HL-60/S4 (cell line): Measurements from ENCODE around the gene SLC44A1.

Experiments used
- in situ Hi-C: fragments of 300-500 bp; cut with MboI; formaldehyde crosslinking; loops from 2 replicates; pipeline ENCODE4 v1.14.3; 2022; ENCODE audit warnings: low sequenced_read_pairs

The SLC44A1 gene

DNA sequence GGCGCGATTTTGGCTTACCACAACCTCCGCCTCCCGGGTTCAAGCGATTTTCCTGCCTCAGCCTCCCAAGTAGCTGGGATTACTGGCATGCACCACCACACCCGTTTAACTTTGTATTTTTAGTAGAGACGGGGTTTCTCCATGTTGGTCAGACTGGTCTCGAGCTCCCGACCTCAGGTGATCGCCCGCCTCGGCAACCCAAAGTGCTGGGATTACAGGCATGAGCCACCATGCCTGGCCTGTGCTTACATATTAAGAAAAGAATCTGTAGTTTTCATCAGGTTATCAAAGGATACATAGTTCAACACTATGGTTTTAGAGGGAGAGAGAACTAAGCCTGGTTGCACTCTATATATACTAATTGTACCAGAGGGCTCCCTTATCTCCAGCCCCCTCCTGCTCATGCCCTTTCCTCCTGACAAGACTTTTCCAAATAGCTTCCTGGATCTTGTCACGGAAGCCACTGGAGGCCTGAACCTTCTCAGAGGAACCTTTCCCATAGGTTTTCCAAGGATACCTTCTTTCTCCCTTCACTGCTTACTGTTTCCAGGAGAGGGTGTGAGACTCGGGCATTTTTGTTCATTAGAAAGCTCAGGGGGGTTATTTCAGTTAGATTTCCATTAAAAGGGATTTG lies 53.1 kb downstream of the SLC44A1 start:
- in situ Hi-C loops: no loop called here

DNA sequence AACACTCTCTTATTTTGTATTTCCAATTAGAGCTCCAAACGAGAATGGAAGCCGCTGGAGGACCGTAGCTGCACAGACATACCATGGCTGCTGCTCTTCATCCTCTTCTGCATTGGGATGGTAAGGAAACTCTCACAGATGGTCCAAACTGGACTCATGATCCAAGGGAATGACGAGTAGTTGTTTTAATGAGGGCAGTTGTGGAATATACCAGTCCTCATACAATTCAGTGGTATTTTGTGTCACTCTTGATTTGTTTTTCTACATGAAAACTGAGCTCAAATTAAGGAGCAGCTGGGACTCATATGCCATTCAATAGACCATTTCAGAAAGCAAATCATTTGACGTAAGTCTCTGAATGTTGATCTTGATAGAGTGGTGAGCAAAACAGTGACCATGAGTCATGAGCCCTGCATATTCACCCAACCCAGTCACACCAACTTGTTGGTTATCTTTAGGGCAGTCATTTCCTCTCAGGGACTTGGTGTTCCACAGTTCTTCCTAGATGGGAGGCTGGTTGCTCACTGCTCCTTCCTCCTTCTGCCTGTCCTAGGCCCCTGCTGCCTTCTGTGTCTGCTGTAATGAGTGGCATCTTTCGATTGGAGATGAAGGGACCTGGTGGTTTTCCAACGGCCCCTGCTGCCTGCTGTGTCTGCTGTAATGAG lies 54.9 kb downstream of the SLC44A1 start:
- in situ Hi-C loops: no loop called here

DNA sequence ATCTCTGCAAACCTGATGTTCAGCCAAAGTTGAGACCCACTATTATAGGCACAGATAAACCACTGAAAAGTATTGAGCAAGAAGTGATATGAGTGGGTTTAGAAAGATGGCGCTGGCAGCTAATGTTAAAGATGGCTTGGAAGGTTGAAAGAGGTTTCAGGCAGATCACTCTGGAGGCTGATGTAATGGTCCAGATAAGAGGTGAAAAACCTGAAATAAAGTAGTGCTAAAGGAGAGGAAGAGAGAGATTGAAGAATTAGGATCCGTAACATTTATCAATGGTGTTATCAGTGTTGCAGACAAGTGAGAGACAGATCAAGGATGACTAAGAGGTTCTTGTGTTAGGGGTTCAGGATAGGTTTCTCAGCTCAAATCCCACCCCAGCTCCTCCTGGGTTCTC lies 58.3 kb downstream of the SLC44A1 start:
- in situ Hi-C loops: no loop called here

DNA sequence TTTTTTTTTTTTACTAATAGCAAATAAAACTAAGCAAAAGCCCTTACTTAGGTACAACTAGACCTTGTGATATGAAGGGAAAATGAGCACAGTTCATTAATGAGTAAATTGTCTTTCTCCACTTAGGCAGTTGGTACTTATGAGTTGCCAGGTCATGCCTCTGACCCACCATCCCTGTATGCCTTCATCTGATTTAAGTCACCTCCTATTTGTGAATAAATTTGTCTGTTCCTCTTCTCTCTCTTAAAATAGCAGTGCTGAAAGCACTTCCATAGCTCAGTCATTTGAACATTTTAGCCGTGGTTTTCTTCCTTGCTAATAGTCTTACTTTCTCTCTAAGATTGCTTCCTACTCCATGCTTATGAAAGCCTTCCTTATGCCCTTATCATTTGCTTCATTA lies 61.4 kb downstream of the SLC44A1 start:
- in situ Hi-C loops: no loop called here

DNA sequence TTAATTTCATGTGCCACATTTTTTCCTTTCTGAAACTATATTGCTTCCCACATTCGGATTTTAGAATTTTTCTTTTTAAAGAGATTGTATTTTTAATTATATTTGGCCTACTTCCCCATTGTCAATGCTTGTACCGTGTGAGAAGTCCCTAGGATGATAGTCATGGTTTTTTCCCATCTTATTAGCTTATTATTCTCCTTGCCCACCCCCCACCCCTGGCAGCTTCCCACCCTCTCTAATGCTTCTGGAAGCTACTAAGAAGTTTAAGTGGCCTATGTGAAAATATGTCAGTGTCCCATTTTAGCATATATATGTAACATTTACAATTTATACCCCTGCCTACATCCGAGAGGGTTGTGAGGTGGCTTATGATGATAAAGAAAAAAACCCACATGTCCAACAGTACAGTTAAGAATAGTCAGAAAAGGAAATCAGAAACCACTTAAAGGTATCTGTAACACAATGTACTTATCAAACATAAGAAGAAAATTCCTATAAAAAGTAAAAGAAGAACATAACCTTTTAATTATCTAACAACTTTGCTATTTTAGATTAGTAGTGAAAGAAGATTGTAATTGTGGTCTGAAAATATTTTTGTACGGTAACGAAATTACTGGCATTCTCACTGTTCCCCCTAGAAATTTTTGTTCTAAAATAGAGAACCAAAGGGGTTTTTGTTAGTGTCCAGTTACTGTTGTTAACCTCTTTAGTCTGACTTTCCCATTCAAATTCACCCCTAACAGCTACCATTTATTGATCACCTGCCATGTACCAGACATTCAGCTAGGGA lies 62.1 kb downstream of the SLC44A1 start:
- in situ Hi-C loops: no loop called here

DNA sequence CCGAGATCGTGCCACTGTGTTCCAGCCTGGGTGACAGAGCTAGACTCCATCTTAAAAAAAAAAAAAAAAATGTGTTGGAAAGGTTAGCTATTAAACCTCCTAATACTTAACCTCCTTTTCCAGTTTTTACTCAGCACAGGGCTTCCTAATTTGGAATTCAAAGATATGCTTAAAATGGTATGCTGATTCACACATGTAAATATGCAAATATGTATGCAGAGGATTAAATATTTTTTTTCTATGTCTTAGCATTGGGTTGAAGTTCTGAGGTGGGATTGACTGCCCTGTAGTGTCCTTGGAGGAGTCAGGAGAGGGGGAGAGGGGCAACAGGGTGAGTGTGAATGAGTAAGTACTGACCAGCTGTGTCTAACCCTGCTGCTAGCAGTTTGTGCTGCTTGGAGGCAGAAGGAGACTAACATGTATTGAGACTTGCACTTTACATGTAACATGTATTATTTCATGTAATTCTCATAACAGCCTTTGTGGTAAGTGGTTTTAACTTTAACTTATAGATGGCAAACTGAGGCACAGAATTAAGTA lies 63.2 kb downstream of the SLC44A1 start:
- in situ Hi-C loops: no loop called here

DNA sequence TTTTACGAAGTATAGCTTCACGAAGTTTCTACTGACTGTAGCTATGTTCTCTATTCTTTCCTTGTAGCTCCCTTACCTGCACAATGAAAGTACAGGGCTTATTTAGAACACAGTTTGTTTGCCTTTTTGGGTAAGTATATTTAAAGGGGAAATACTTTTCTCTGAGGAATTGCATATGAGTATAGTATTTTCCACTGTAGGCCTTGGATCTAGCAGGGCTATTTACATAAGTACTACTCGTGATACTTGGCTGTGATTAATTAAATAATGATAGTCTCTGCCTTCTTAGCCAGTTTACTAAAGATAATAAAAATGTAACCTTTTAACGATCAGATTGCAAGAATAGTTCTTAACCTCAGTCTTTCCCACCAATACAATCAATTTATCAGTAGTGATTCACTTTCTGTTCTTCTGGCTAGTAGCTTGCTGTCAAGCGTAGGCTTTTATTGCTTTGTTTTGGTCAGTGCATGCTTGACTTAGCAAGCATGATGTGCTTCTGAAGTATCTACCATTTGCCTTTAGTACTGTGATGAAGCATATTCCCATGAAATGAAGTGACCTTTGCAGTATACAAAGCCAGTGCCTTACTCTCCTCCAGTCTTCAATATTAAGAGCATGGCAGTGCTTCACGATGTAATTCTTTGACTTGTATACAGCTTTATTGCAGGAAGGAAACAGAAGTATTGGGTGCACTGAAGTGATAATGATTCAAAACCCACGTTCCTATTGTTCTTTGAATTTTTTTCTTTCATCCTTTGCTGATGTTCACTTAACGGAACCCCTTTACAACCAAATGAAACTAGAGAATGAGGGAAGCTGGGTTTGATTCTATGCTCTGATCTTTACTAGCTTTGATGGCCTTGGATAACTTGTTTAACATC lies 64.2 kb downstream of the SLC44A1 start:
- in situ Hi-C loops: no loop called here

DNA sequence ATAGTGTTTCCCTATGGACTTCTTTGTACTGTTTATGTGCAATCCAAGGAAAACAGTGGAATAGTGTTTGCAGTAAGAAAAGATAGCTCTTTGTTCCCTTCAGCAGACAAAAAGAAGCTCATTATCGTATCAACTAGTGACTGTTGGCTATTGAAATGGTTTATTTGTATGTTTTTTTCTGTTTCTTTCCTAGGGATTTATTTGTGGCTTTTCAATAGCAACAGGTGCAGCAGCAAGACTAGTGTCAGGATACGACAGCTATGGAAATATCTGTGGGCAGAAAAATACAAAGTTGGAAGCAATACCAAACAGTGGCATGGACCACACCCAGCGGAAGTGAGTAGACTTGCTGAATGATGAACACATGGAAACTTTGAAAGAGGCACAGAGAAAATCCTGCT lies 65.1 kb downstream of the SLC44A1 start:
- in situ Hi-C loops: no loop called here

DNA sequence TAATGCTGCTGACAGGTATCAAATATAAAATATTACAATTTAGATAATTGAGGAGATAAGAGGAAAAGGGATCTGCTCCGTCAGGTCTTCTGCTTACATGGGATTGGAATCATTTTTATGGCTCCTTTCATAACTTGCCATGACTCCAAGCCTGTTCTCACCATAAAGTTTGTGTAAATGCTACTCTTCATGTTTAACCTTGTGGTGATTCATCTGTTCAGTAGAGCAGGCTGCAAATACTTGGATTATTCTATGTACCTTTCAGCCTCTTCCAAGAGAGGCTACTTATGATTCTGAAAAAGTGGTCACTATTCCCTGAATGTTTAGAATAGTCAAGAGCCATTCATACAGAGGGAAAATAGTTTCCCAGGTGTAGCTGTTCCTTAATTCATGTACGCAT lies 66.9 kb downstream of the SLC44A1 start:
- in situ Hi-C loops: no loop called here

DNA sequence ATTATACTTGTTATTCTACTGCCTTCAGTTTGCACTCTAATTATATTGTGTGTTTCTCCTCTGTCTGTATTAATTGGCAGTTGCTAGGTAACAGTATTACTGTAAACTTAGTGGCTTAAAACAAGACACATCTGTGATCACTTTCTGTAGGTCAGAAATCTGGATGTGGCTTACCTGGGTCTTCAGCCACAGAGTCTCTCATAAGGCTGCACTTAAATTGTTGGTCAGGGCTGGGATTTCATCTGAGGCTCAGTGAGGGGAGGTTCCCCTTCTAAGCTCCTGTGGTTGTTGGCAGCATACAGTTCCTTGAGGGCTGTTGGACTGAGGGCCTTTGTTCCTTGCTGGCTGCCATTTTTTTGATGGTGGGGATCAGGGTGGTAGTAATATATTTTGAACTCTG lies 68.8 kb downstream of the SLC44A1 start:
- in situ Hi-C loops: no loop called here

DNA sequence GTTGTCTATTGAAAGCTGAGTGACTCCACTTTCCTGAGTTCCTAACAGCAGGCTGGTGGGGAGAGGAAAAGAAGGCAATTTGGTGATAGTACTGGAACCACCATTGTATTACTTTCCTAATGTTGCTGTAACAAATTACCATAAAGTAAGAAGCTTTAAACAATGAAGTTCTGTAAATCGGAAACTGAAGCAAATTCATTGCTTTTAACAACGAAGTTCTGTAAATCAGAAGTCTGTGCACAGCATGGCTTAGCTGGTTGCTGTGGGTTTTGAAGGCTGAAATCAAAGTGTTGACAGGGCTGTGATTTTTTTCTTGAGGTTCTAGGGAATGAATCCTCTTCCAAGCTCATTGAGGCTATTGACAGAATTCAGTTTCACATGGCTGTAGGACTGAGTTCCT lies 72.3 kb downstream of the SLC44A1 start:
- in situ Hi-C loops: no loop called here

DNA sequence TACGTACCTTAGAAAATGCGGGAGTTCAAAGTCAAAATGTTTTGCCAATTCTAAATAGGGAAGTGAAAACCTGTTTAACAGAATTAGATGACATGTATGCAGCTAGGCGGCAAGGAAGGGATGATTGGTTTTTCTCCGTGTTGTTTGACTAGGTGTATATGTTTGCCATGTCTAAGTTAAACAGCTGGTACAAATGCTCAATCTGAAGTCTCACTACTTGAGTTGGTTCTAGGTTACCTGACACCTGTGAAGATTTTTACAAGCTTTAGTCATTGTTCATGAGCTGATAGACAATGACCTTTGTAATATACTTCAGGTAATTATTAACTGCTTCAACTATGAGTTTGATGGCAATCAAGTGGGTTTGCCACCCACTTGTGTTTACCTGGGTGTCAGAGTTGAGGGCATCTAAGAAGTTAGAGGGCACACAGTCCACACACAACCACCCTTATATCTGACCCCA lies 74.3 kb downstream of the SLC44A1 start:
- in situ Hi-C loops: no loop called here

DNA sequence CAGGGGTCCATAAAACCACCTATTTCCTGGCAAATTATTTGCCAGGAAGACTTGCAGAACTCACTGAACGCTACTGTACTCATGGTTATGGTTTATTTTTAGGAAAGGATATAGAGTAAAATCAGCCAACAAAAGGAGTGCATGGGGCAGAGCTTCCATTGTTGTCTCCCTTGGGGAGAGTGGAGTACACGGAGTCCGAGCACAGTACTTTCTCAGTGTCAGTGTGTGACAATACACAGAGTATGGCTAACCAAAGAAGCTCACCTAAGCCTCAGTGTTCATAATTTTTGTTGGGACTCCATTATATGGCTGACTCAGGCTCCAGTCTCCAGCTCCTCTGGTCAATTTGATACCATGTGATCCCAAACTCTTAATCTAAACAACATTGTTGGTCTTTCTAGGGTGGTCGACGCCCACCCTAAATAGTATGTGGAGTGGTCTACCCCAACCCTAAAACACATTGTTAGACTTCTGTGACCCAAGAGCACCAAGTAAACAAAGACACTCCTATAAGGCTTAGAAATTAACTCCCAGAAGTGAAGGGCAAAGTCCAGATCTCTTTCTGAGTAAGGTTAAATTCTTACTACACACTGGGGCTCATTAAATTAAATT lies 74.9 kb downstream of the SLC44A1 start:
- in situ Hi-C loops: no loop called here

DNA sequence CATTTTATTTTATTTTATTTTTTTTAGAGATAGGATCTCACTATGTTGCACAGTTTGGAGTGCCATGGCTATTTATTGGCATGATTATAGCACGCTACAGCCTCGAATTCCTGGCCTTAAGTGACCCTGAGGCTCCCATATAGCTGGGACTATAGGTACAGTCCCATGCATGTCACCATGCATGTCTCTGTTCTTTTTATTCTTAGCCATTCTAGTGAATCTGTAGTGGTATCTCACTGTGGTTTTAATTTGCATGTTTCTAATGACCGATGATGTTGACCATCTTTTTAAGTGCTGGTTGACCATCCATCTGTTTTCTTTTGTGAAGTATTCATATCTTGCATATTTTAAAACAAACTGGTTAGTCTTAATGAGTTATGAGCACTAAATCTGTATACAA lies 76.1 kb downstream of the SLC44A1 start:
- in situ Hi-C loops: no loop called here

DNA sequence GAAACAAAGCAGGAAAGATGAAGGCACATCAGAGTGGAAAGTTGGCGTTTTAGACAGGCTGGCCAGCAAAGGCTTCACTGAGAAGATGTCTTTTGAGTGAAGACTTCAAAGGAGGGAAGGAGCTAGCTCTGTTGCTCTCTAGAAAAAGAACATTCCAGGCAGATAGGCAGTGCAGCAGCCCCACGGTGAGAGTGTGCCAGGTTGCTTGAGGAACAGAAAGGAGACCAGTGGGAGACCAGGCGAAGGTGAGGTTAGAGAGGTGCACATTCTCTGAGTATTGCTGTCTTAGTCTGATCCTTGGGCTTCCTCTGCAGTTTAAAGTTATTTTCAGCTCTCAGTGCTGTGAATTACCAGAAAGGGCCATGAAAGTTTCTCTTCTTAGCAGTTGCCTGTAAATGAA lies 83.8 kb downstream of the SLC44A1 start:
- in situ Hi-C loops: no loop called here

DNA sequence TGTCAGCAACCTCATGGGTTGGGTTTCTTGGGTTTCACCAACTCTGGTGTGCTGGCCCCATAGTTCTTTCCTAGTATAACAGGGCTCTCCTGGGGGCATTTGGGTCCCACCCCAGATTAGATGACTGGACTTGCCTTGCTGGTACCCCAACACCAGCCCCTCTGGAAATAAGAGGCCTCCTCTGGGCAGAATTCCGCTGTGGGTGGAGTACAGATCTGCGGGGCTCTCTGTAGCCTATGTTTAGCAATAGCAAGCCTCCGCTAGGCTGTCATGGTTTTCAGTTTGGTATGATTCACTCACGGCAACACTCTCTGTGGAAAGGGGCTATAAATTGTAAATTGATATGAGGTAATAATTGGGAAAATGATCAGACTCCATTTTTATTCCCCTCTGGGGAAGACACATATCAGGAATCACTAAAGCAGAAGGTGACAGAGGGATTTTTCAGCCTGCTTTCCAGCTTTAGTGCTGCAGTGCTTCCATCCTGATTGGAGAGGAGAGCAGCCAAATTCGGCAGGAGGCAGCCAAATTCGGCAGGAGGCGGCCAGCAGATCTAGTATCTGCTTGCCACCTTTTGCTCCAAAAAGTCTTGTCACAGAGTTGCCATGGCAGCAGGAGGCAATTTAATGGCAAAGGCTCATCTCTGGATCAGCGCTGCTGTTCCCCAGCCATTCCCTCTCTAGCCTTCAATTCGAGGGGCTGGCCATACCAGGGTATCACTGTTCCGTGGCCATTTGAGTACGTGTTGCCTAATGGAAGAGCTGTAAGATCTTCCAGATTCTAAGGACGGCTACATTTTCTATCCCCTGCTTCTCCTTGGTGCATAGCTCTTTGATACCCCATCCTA lies 84.6 kb downstream of the SLC44A1 start:
- in situ Hi-C loops: no loop called here

DNA sequence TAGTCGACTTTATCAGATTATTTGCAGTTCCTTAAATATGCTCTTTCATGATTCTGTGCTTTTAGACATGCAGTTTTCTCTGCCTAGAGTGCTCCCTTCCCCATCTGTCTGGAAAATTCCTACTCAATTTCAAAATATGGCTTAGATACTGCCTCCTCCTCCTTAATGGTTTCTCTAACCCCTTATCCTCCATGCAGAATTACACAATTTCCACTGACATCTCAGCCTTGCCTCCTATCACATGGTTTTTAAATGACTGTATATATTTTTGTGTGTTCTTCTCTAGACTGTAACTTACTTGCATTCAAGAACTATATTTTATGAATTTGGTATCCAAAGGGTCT lies 85.2 kb downstream of the SLC44A1 start:
- in situ Hi-C loops: no loop called here

DNA sequence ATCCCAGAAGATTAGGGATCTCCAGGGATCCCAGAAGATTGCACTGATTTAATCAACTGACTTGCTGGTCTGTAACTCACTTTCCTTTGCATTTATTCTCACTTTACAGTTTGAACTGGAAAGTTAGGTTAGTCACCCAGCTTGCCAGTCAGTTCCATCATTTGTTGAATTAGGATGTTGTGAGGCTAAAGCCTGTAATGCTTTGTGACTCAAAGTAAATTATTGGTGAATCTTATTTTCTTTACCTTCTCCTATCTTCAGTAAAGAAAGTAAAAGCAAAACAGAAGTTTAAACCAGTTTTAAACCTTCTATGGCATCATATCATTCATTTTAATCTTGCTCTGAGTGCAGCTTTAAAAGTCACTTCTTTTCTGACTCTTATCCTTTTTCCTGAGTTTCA lies 85.8 kb downstream of the SLC44A1 start:
- in situ Hi-C loops: no loop called here

DNA sequence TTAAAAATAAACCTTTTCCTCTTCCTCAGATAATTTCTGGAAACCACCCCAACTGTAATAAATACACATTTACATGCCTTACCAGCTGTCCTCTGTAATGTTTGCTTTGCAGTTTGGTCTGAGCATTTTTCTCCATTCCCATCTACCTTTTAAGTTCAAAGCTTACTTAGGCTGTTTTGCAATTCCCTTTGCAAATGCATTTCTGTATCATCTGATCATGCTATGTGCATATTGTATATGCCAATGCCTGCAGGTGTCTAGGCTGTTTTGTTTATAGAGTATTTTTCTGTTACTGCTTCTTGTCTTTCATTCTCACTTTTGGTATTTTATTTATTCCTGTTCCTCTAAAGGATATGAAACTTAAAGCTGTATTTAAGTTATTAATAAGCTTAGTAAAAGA lies 86.3 kb downstream of the SLC44A1 start:
- in situ Hi-C loops: no loop called here

DNA sequence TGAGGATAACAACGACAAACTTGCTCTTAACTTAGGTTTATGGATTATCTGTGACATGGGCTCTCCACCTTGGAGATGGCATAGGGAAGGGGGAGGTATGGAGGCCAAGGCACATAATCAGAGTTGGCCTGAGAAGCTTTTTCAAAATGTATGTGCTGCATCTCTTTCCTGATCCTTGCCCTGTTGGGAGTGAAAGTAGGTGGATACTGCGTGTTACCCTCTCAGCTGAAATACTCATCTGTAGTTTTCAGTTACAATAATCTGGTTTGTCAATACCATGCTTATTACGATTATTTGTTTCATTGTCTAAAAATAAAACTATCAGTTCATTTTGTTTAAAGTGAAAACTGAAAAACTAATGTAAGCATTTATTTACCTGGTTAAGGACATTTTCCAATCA lies 86.7 kb downstream of the SLC44A1 start:
- in situ Hi-C loops: no loop called here
